Endothelial cell of umbilical vein (primary cell): Measurements from ENCODE around the gene CPNE5. TPM values are rescaled to one million over a fixed set of nuclear protein-coding genes. Genes with fewer than 3 reads are reported as not detected.

Experiments used
- BruUV-seq: library from RNA; stranded (reverse); fragments of 400-500 nt; replicated peaks from 2 replicates; lab custom pipeline; 2021; lab: Mats Ljungman, UMichigan
- CTCF ChIA-PET: fragments of 300-600, 350-600 bp; sonication (Branson Sonifier 250); formaldehyde crosslinking; loops from one replicate; lab custom pipeline; 2021; ENCODE audit warnings: antibody characterized with exemption, inconsistent platforms; lab: Charles Lee
- POLR2A ChIA-PET: fragments of 300-600, 350-600 bp; sonication (Branson Sonifier 250); formaldehyde crosslinking; loops from one replicate; lab custom pipeline; 2021; ENCODE audit warnings: antibody characterized with exemption, inconsistent platforms; lab: Charles Lee
- DNase-seq: peaks from one replicate; pipeline ENCODE4 v3.0.0-alpha.2; 2011; ENCODE audit warnings: low read depth, low spot score
- FAIRE-seq: peaks from 2 replicates; lab custom pipeline; 2011; peaks lifted over from hg19 to GRCh38; lab: Jason Lieb, UNC
- H2AFZ ChIP-seq: 2 replicates; pipeline ENCODE4 v1.6.0; 2012; ENCODE audit warnings: low read depth, low read length, control low read depth, inconsistent platforms
- H3K27ac ChIP-seq: 2 replicates; pipeline ENCODE4 v1.5.1; 2011; ENCODE audit warnings: low read depth, mild to moderate bottlenecking, control low read depth, low read length, moderate library complexity; ENCODE audit not compliant: insufficient read depth
- H3K27me3 ChIP-seq, 2 experiments: 2 replicates each; pipeline versions ENCODE4 v1.6.0 to v1.6.1; 2011; ENCODE audit warnings: low read length in 2 of 2, mixed read lengths in 1 of 2; ENCODE audit not compliant: control insufficient read depth in 2 of 2, insufficient read depth in 2 of 2
- H3K36me3 ChIP-seq, 2 experiments: 2 replicates in 1 of 2; 3 replicates in 1 of 2; pipeline ENCODE4 v1.5.1; 2011; ENCODE audit warnings: low read length in 2 of 2, mild to moderate bottlenecking in 1 of 2, moderate library complexity in 1 of 2; ENCODE audit not compliant: control insufficient read depth in 2 of 2, insufficient read depth in 2 of 2; ENCODE audit errors: extremely low read depth in 1 of 2
- H3K4me1 ChIP-seq: 3 replicates; pipeline ENCODE4 v1.5.1; 2011; ENCODE audit warnings: mild to moderate bottlenecking, low read length; ENCODE audit not compliant: control insufficient read depth, insufficient read depth; ENCODE audit errors: extremely low read depth
- H3K4me2 ChIP-seq: 2 replicates; pipeline ENCODE4 v1.6.1; 2011; ENCODE audit warnings: low read length, control low read depth, mixed read lengths; ENCODE audit not compliant: insufficient read depth
- H3K4me3 ChIP-seq, 3 experiments: fragments of 200-600 bp in 1 of 3; sonication (generic), shearing (Covaris generic) in 1 of 3; replicated peaks in 1 of 3; 2 replicates each; pipeline ENCODE4 v1.5.1; 2011 to 2016; ENCODE audit warnings: control low read depth in 3 of 3, low read length in 3 of 3, mild to moderate bottlenecking in 2 of 3, inconsistent platforms in 1 of 3, low read depth in 1 of 3, moderate library complexity in 1 of 3; ENCODE audit not compliant: insufficient read depth in 1 of 3
- H3K79me2 ChIP-seq: 2 replicates; pipeline ENCODE4 v1.6.0; 2012; ENCODE audit warnings: low read length, inconsistent platforms; ENCODE audit not compliant: control insufficient read depth, insufficient read depth
- H3K9ac ChIP-seq: replicated peaks from 2 replicates; pipeline ENCODE3; 2011; ENCODE audit warnings: low read length, control low read depth; ENCODE audit not compliant: insufficient read depth; ENCODE audit errors: extremely low read depth
- H3K9me1 ChIP-seq: replicated peaks from 3 replicates; pipeline ENCODE4 v1.6.0; 2011; ENCODE audit warnings: mild to moderate bottlenecking, low read length; ENCODE audit not compliant: control insufficient read depth, insufficient read depth; ENCODE audit errors: extremely low read depth
- H3K9me3 ChIP-seq: replicated peaks from 2 replicates; pipeline ENCODE4 v1.5.1; 2012; ENCODE audit warnings: low read length, inconsistent platforms; ENCODE audit not compliant: control insufficient read depth, insufficient read depth
- H4K20me1 ChIP-seq: replicated peaks from 2 replicates; pipeline ENCODE3; 2011; ENCODE audit warnings: mild to moderate bottlenecking, low read length; ENCODE audit not compliant: control insufficient read depth, insufficient read depth; ENCODE audit errors: extremely low read depth
- CTCF ChIP-seq, 2 donors: IDR thresholded peaks; 1 replicate in 1 of 2; 2 replicates in 1 of 2; pipeline ENCODE4 v1.5.1; 2011; ENCODE audit warnings: low read length in 2 of 2, mild to moderate bottlenecking in 2 of 2, moderate library complexity in 2 of 2, control low read depth in 1 of 2, inconsistent platforms in 1 of 2, low read depth in 1 of 2; ENCODE audit not compliant: insufficient read depth in 1 of 2; ENCODE audit errors: extremely low read depth in 1 of 2
- EZH2 ChIP-seq: IDR thresholded peaks from 2 replicates; pipeline ENCODE4 v1.6.1; 2012; ENCODE audit warnings: borderline replicate concordance, low read depth, mild to moderate bottlenecking, moderate library complexity, low read length, inconsistent platforms; ENCODE audit not compliant: severe bottlenecking
- FOS ChIP-seq: IDR thresholded peaks from 2 replicates; pipeline ENCODE4 v1.6.1; 2011; ENCODE audit warnings: mild to moderate bottlenecking, low read length, moderate library complexity, borderline replicate concordance; ENCODE audit not compliant: insufficient read depth
- GATA2 ChIP-seq: IDR thresholded peaks from 2 replicates; pipeline ENCODE4 v1.7.0; 2011; ENCODE audit warnings: low read depth, mild to moderate bottlenecking, moderate library complexity, mixed read lengths, low read length; ENCODE audit not compliant: insufficient read length, insufficient read depth
- JUN ChIP-seq: IDR thresholded peaks from 2 replicates; pipeline ENCODE4 v1.6.1; 2011; ENCODE audit warnings: borderline replicate concordance, low read depth; ENCODE audit not compliant: insufficient read length, insufficient read depth
- MAX ChIP-seq: IDR thresholded peaks from 2 replicates; pipeline ENCODE4 v1.6.1; 2011; ENCODE audit not compliant: insufficient read depth, insufficient read length
- MYC ChIP-seq: IDR thresholded peaks from one replicate; pipeline ENCODE4 v1.6.1; 2011; ENCODE audit warnings: mild to moderate bottlenecking, low read depth, low read length
- POLR2A ChIP-seq: IDR thresholded peaks from 2 replicates; pipeline ENCODE4 v1.6.1; 2012; ENCODE audit warnings: low read depth, mild to moderate bottlenecking, control low read depth, low read length
- POLR2AphosphoS5 ChIP-seq: IDR thresholded peaks from 2 replicates; pipeline ENCODE4 v1.6.1; 2012; ENCODE audit warnings: low read depth, mild to moderate bottlenecking, control low read depth, low read length, moderate library complexity; ENCODE audit not compliant: insufficient read depth
- dilution Hi-C: fragments of 300-500 bp; cut with MboI; formaldehyde crosslinking; loops from one replicate; pipeline ENCODE4 v1.15.0; 2019; ENCODE audit warnings: low sequenced_read_pairs; ENCODE audit not compliant: extremely low pct_ligation_motif_present
- intact Hi-C: fragments of 100-400 bp; cut with micrococcal nuclease; formaldehyde crosslinking; loops from one replicate; pipeline ENCODE4 v1.10.0; 2022
- polyA plus RNA-seq, 4 experiments: library from polyadenylated mRNA; depleted of rRNA in 3 of 4; stranded (reverse) in 3 of 4; unstranded in 1 of 4; fragments of >200 nt; gene quantifications; 2 replicates each; pipeline versions ENCODE4 v1.2.1 to v1.2.3, GENCODE V29; 2011 to 2012; ENCODE audit warnings: missing spikeins in 1 of 4
- total RNA-seq: library from RNA; stranded (reverse); gene quantifications from 2 replicates; pipeline ENCODE4 v1.2.3, GENCODE V29; 2021

CPNE5 gene
- total and polyA plus RNA-seq, 2 donors (not counting 3 experiments of a cell fraction or from before 2014, with no cell fraction given), result 18.8 to 49.4 TPM

GRCh38 chr6:36820700-36821580 lies 18.3 kb downstream of the CPNE5 start:
- no TSS peak for BruUV-seq
- H3K36me3 ChIP-seq, result peaks cover 6 to 13% of the 10 kb centered on the region in 2 experiments
- H3K9me3 ChIP-seq, result no peaks in the 10 kb centered on the region
- H3K4me2 ChIP-seq, result no peak overlapping the region
- H3K79me2 ChIP-seq, result peaks cover 2% of the 10 kb centered on the region
- TF ChIP-seq MYC (no peak), POLR2A (no peak), JUN (no peak), MAX (no peak), CTCF (IDR thresholded peaks at IDR 0.05; ENCODE audit: extremely low read depth in 1 of 2, insufficient read depth in 1 of 2, low read depth in 1 of 2, low read length in 2 of 2) (no peak), GATA2 (no peak), EZH2 (no peak), POLR2AphosphoS5 (no peak), FOS (no peak)
- no peaks in the 10 kb centered on the region for H4K20me1 ChIP-seq
- no peak overlapping the region for H3K4me3 ChIP-seq
- peak overlapping the region; percentile 100 for H3K27ac ChIP-seq
- DNase-seq, result peak; percentile 73
- H3K4me1 ChIP-seq, result peaks cover 56% of the 10 kb centered on the region
- dilution Hi-C loops (no loop called here), intact Hi-C loops (no loop called here)
- no peak overlapping the region for H2AFZ ChIP-seq
- FAIRE-seq, result peak; percentile 83
- no peaks in the 10 kb centered on the region for H3K9me1 ChIP-seq
- POLR2A ChIA-PET, result no interaction called here
- H3K27me3 ChIP-seq, result no peaks in the 10 kb centered on the region
- peak overlapping the region; percentile 4 for H3K9ac ChIP-seq
- CTCF ChIA-PET, result interaction anchor here (1.5 kb wide), 1 partner anchor 9 kb away, joined by 7 read pairs; no protein-coding TSS in a partner anchor
